GM19395 (cell line): ENCODE data around the gene PEX3.
"Not testable (repeated sequence)": the region's sequence is repeated elsewhere in the genome, so short reads cannot be mapped to it uniquely, and the experiment has no call there.

Experiments used
- ATAC-seq: cut with Tn5 transposase; IDR thresholded peaks from one replicate; pipeline ENCODE4 v1.9.1; 2021; ENCODE audit warnings: mild to moderate bottlenecking, moderate library complexity; ENCODE audit not compliant: unreplicated experiment

Gene PEX3

DNA sequence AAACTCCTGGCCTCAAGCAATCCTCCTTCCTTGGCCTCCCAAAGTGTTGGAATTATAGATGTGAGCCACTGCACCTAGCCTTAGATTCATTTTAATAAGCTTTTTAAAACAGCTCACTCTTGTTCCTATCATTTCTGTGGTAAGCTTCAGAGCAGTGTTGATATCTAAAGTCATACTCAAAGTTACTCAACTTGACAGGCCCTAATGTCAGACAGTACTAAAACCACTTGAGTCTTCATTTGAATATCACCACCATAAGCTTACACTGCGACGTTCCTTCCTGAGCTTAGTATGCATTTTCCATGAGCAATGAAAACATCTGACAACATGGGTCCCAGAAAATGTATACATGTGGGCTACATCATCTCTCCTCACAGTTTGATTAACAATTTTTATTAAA, 54.9 kb downstream of the PEX3 start:
- ATAC-seq, result peak; percentile 48

GRCh38 chr6:143506199-143506598, 55.6 kb downstream of the PEX3 start:
- no peak for ATAC-seq

GRCh38 chr6:143506620-143507019, 56.0 kb downstream of the PEX3 start:
- ATAC-seq, result no peak

- peak; percentile 50 for ATAC-seq
Measured at GRCh38 chr6:143507358-143508145, 56.9 kb downstream of the PEX3 start.

DNA sequence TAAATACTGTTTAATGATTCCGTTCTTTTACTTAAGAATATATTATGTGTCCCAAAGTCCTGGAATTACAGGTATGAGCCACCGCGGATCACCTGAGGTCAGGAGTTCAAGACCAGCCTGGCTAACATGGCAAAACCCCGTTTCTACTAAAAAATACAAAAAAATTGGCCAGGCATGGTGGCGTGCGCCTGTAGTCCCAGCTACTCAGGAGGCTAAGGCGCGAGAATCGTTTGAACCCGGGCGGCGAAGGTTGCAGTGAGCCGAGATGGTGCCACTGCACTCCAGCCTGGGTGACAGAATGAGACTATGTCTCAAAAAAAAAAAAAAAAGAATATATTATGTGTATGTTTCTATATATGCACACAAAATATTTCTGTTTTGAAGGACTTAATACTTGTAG, 59.7 kb downstream of the PEX3 start:
- ATAC-seq, result not testable (repeated sequence)

- peak; percentile 66 for ATAC-seq
Measured at GRCh38 chr6:143510991-143511891, 60.6 kb downstream of the PEX3 start, which contains the start of gene FUCA2. FUCA2 (minus strand) TSS chr6:143511720; CDS start chr6:143511634, 86 bp downstream.

GRCh38 chr6:143513410-143513809, 62.8 kb downstream of the PEX3 start:
- peak; percentile 24 for ATAC-seq

- ATAC-seq, result no peak
Measured at GRCh38 chr6:143515061-143515760, 64.6 kb downstream of the PEX3 start.

DNA sequence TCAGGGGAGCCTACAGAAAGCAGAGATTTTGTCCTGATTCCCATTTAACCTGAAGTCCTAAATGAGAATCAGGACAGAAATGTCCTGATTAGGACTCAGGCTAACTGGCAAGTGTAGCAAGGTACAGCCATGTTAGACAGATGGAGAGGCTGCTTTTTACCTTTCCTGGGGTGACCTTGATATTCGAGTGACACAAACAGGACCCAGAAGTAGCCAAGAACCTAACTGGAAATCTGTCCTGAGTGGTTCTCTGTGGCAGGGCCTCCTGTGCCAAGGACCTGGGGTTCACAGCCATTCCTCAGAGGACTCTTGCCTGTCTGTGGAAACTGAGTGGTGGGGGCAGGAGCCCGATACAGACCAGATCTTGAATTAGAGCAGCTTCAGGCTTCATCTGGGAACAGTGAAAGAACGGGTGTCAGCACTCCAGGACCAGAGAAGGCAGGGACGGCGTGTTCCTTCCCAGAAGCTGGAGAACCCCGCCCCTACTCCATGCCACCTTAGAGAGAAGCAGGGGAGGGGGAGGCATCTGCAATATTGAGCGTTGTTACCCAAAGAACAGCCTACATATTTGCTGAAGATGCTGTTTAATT, 65.3 kb downstream of the PEX3 start:
- ATAC-seq, result no peak

DNA sequence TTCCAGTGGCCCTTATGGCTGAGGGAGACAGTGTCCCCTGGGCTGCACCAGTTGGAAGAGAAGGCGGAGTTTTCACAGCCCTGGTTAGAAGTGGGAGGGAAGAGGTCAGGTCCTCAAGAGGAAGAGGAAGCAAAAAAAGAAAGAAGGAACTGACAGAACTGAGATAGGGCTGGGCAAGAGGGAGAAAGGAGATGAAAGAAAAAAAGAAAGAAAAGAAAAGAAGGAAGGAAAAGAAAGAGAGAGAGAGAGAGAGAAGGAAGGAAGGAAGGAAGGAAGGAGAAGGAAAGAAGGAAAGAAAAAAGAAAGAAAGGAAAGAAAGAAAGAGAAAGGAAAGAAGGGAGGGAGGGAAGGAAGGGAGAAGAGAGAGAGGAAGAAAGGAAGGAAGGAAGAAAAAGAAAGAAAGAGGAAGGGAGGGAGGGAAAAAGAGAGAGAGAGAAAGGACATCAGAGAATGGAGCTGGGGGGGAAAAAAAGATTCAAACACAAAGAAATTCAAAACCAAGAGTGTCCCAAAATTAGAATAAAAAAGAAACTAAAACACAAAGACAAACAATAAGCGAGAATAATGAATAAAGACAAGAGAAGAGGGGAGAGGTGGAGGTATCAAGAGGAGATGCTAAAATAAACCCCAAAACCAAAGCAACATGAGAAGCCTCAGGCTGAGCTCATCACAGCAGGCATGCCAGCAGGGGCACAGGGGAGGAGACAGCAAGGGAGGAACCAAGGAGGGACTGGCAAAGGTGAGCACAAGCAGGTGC, 66.3 kb downstream of the PEX3 start:
- no peak for ATAC-seq

- no peak for ATAC-seq
Measured at GRCh38 chr6:143517447-143517773, 66.8 kb downstream of the PEX3 start.

GRCh38 chr6:143522039-143522600, 71.5 kb downstream of the PEX3 start:
- ATAC-seq, result no peak

DNA sequence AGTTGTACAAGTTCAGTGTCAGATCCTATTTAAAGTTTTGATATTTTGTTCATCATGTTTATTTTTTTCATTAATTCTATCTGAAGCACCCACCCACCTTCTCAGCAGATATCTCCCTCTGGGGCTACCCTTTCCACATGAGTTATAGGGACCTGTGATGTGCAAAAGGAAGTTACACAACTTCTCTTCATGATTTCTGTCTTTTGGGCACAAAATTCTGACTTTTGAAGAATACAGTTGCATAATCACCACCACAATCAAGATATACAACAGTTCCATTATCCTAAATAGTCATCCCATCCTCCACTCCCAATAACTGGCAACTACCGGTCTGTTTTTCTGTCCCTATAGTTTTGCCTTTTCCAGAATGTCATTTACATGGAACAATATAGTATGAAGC, 74.8 kb downstream of the PEX3 start:
- ATAC-seq, result no peak

- no peak for ATAC-seq
Measured at GRCh38 chr6:143527677-143528076, 77.1 kb downstream of the PEX3 start.

- ATAC-seq, result peak; percentile 88
Measured at GRCh38 chr6:143528164-143528811, 77.7 kb downstream of the PEX3 start.

DNA sequence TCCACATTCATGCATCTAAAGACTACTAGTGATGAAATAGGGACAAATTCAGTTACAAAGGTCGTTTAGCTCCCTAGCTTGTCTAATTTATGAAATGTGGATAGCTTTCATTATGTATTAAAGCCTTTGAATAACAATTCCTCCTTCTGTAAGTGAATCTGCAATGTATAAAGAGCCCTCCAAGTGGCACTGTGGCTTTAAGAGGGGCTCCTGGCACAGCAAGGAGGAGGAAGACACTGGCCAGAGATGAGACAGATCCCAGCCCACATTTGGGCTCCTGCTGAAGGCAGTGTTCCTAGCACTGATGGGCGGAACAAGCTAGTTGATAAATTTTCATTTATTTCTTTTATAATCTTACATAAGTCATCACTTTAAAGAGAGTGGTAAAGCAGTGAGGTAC, 78.5 kb downstream of the PEX3 start:
- ATAC-seq, result no peak

DNA sequence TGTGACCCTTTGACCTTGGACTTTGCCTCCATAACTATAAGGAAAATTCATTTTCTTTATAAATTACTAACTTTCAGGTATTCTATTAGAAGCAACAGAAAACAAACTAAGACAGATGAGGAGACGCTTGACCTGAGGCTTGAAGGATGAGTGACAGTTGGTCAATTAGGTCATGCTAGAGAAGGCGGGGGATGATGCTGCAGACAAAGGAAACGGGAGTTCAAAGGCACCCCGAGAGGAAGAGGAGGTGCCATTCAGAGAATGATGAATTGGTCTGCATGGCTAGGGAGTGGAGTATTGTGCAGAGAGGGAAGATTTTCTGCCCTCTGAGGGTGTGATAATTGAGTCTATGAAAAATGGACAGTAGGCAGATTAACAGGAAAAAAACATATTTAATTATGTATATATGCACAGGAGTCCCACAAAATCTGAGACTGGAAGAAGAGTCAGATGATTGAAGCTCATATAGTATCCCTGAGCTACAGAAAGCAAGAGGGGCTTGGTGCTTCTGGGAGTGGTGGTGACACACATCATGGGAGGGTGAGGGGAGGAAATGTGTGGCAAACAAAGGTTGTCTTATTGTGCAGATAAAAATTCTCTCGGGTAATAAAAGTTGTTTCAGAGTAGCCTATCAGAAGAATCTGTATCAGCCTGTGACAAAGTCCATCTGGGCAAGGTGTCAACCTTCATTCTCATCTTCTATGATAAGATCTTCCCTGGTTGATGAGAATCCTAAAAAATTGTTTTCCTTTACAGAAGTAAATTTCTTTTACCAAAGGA, 81.3 kb downstream of the PEX3 start:
- ATAC-seq, result no peak

GRCh38 chr6:143535189-143535614, 84.6 kb downstream of the PEX3 start:
- ATAC-seq, result no peak

GRCh38 chr6:143536461-143536865, 85.9 kb downstream of the PEX3 start:
- ATAC-seq, result peak; percentile 76
